Activated T-helper 17 cell treated with anti-CD3 and anti-CD28 coated beads, Interleukin-2, amount 50 U/mL, for 72 hours (primary cell): ENCODE data around the gene FLT4. TPM values are rescaled to one million over a fixed set of nuclear protein-coding genes. Genes with fewer than 3 reads are reported as not detected.
A peak's percentile ranks its signal among the peaks of the same experiment; 100 is the strongest.
"Not testable (repeated sequence)": the region's sequence is repeated elsewhere in the genome, so short reads cannot be mapped to it uniquely, and the experiment has no call there.

Experiments
- ATAC-seq: fragments of 150-1000 bp; cut with Tn5 transposase; replicated peaks from 2 replicates; pipeline ENCODE4 v1.10.0; 2021; ENCODE audit warnings: mild to moderate bottlenecking, moderate library complexity
- H3K27ac Mint-ChIP-seq: one replicate; pipeline ENCODE4 v1.8.0; 2022; ENCODE audit warnings: mixed read lengths
- H3K27me3 Mint-ChIP-seq: one replicate; pipeline ENCODE4 v1.8.0; 2022; ENCODE audit warnings: mixed read lengths
- H3K36me3 Mint-ChIP-seq: one replicate; pipeline ENCODE4 v1.8.0; 2022; ENCODE audit warnings: low read depth, mild to moderate bottlenecking, mixed read lengths
- H3K4me1 Mint-ChIP-seq: one replicate; pipeline ENCODE4 v1.8.0; 2022; ENCODE audit warnings: mixed read lengths
- H3K4me3 Mint-ChIP-seq: one replicate; pipeline ENCODE4 v1.8.0; 2022; ENCODE audit warnings: mild to moderate bottlenecking, mixed read lengths
- H3K9me3 Mint-ChIP-seq: one replicate; pipeline ENCODE4 v1.8.0; 2022; ENCODE audit warnings: mixed read lengths
- total RNA-seq, 2 donors: library from RNA; stranded (reverse); gene quantifications; one replicate each; pipeline ENCODE4 v1.2.3, GENCODE V29; 2022

The FLT4 gene
- total RNA-seq, 2 donors from 2014 or later = 0.34 to 0.56 TPM

GRCh38 chr5:180678319-180678718 is 28.9 kb upstream of the FLT4 start:
- H3K36me3 Mint-ChIP-seq, H3K4me3 Mint-ChIP-seq, ATAC-seq, H3K4me1 Mint-ChIP-seq, H3K9me3 Mint-ChIP-seq, H3K27ac Mint-ChIP-seq: not testable (repeated sequence)
- H3K27me3 Mint-ChIP-seq = peaks cover 19% of the 10 kb centered on the region

- Mint-ChIP-seq H3K4me1 (peaks cover 4% of the 10 kb centered on the region), H3K4me3 (no peak overlapping the region), H3K9me3 (no peaks in the 10 kb centered on the region), H3K36me3 (no peaks in the 10 kb centered on the region), H3K27ac (no peak overlapping the region), H3K27me3 (peaks cover 18% of the 10 kb centered on the region)
- ATAC-seq = no peak
These were observed 25.7 kb upstream of the FLT4 start for GRCh38 chr5:180675036-180675635.

DNA sequence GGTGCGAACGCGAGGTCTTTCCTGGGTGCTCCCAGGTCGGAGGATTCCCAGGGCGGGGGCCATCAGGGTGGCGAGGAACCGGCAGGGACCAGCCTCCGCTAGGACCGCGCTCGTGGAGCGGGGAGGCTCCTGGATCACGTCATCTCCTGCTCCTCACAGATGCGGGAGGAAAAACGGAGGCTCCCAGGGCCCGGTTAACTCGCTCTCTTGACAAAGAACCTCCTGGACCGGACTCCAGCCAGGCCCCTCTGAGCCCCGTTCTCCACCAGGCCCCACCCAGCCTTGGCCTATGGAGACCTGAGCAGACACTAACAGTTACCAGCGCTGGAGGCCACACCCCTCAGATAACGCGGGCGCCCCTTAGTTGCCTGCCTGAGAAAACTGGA is 24.7 kb upstream of the FLT4 start:
- not testable (repeated sequence) for H3K9me3 Mint-ChIP-seq, H3K4me1 Mint-ChIP-seq, ATAC-seq, H3K36me3 Mint-ChIP-seq, H3K4me3 Mint-ChIP-seq, H3K27ac Mint-ChIP-seq
- H3K27me3 Mint-ChIP-seq = peaks cover 13% of the 10 kb centered on the region

- no peak for ATAC-seq
These were observed 24.1 kb upstream of the FLT4 start for GRCh38 chr5:180673371-180674089.

GRCh38 chr5:180671958-180672524 is 22.6 kb upstream of the FLT4 start:
- H3K9me3 Mint-ChIP-seq, H3K4me1 Mint-ChIP-seq, H3K4me3 Mint-ChIP-seq, H3K27ac Mint-ChIP-seq, H3K36me3 Mint-ChIP-seq, H3K27me3 Mint-ChIP-seq, ATAC-seq: not testable (repeated sequence)

More at GRCh38 chr5:180673371-180674089, 24.1 kb upstream of the FLT4 start:
- H3K4me3 Mint-ChIP-seq = no peak overlapping the region
- H3K27me3 Mint-ChIP-seq = peaks cover 13% of the 10 kb centered on the region
- no peaks in the 10 kb centered on the region for H3K36me3 Mint-ChIP-seq
- H3K9me3 Mint-ChIP-seq = no peaks in the 10 kb centered on the region
- no peak overlapping the region for H3K27ac Mint-ChIP-seq
- peaks cover 4% of the 10 kb centered on the region for H3K4me1 Mint-ChIP-seq

DNA sequence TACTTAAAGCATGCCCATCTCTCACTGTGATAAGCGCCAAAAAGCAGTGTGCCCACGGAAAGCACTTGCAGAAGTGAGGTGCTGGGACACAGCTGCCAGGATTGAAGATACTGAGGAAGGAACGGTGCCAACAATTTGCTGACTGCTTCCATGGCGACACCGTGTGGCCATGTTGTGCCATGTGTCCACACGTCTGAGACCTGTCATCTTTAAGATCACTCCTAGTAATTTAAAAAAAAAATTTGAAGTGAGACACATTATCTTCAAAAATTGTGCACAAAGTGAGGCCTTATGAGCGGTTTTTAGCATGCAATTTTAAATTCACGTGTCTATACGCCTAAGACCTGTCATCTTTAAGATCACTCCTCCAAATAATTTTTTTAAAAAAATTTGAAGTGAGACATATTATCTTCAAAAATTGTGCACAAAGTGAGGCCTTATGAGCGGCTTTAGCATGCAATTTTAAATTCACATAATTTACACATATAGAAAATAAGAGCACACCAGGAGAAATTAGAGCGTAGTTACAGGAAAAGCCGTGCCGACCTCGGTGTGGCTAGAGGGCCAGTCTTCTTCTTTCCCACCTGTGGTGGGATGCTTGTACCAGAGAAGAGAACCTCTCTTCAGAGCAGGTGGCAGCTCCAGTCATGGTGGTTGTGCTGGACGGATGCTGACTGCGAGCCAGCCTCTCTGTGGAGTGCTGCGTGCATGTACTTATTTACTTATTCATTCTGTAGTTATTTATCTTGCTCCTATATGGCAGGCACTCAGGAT is 21.4 kb upstream of the FLT4 start:
- H3K4me3 Mint-ChIP-seq = peak overlapping the region; percentile 22

GRCh38 chr5:180670157-180670556 is 20.8 kb upstream of the FLT4 start:
- Mint-ChIP-seq H3K27me3 (peaks cover 10% of the 10 kb centered on the region), H3K27ac (no peak overlapping the region), H3K36me3 (no peaks in the 10 kb centered on the region), H3K4me3 (peak overlapping the region; percentile 22), H3K9me3 (no peaks in the 10 kb centered on the region), H3K4me1 (peaks cover 4% of the 10 kb centered on the region)
- ATAC-seq = no peak

More for the DNA sequence above, 21.4 kb upstream of the FLT4 start:
- Mint-ChIP-seq H3K27me3 (peaks cover 10% of the 10 kb centered on the region), H3K4me1 (peaks cover 4% of the 10 kb centered on the region), H3K36me3 (no peaks in the 10 kb centered on the region), H3K9me3 (no peaks in the 10 kb centered on the region), H3K27ac (no peak overlapping the region)
- peak; percentile 47 for ATAC-seq

DNA sequence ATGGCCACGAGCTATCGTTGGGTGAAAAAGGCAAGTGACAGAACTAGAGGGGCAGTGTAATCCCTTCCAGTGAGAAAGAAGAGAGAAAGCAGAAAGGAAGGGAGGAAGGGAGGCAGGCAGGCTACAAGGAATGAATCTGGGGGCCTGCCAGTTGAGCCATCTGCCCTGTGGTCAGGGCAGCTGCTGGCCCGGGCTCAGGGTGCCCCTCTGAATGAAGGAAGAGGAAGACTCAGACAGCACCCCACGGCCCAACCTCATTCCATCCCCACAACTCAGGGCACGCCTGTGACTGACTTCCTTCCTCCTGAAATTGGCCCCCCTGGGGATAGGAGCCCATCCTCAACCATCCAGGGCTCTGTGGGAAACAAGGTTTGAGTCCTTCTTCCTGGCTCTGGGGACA is 20.3 kb upstream of the FLT4 start:
- Mint-ChIP-seq H3K4me1 (peaks cover 4% of the 10 kb centered on the region), H3K9me3 (no peaks in the 10 kb centered on the region), H3K27ac (no peak overlapping the region), H3K4me3 (no peak overlapping the region), H3K27me3 (peaks cover 7% of the 10 kb centered on the region), H3K36me3 (no peaks in the 10 kb centered on the region)
- no peak for ATAC-seq

DNA sequence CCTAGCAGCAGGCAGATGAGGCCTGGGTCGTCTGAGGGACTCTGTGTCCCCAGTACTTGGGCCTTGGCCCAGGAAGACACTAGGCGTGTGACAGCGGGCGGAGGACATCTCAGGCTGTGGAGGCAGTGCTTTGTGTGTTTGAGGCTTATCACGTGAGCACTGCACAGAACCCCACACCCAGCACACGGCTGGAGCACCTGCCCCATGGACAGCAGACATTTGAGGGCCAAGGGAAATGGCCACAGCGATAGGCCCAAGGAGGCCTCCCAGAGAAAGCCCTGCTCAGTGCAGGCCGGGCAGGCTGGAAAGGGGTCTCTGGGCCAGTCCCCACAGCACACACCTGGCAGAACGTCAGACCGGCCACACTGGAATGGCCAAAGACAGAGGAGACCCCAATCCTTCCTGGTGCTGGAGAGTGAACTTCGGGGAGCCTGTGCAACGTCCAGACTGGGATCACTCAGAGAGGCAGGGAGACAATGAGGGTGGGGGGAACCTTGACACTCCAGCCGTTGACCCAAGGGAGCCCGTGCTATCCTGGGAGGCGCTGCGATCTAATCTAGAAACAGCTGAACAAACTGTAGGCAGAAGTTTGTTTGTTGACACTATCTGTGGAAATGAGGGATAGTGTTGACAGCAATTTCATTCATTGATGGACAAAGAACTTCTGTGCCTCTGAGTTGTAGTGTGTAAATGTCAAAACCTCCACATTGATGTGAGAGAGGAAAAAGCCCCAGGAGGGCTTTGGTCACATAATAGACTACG is 19.6 kb upstream of the FLT4 start:
- no peak overlapping the region for H3K27ac Mint-ChIP-seq
- no peaks in the 10 kb centered on the region for H3K9me3 Mint-ChIP-seq
- no peak overlapping the region for H3K4me3 Mint-ChIP-seq
- peaks cover 6% of the 10 kb centered on the region for H3K27me3 Mint-ChIP-seq
- H3K4me1 Mint-ChIP-seq = peaks cover 4% of the 10 kb centered on the region
- H3K36me3 Mint-ChIP-seq = no peaks in the 10 kb centered on the region
- no peak for ATAC-seq

- no peak for ATAC-seq
- no peaks in the 10 kb centered on the region for H3K36me3 Mint-ChIP-seq
- H3K9me3 Mint-ChIP-seq = no peaks in the 10 kb centered on the region
- peaks cover 11% of the 10 kb centered on the region for H3K27me3 Mint-ChIP-seq
- peaks cover 4% of the 10 kb centered on the region for H3K4me1 Mint-ChIP-seq
- H3K27ac Mint-ChIP-seq = no peak overlapping the region
- no peak overlapping the region for H3K4me3 Mint-ChIP-seq
These were observed 17.4 kb upstream of the FLT4 start for GRCh38 chr5:180666812-180667211.

- peaks cover 4% of the 10 kb centered on the region for H3K4me1 Mint-ChIP-seq
- H3K27me3 Mint-ChIP-seq = peaks cover 19% of the 10 kb centered on the region
- no peaks in the 10 kb centered on the region for H3K9me3 Mint-ChIP-seq
- no peak overlapping the region for H3K4me3 Mint-ChIP-seq
- H3K36me3 Mint-ChIP-seq = no peaks in the 10 kb centered on the region
- H3K27ac Mint-ChIP-seq = no peak overlapping the region
- no peak for ATAC-seq
These were observed 16.4 kb upstream of the FLT4 start for GRCh38 chr5:180665682-180666404.

DNA sequence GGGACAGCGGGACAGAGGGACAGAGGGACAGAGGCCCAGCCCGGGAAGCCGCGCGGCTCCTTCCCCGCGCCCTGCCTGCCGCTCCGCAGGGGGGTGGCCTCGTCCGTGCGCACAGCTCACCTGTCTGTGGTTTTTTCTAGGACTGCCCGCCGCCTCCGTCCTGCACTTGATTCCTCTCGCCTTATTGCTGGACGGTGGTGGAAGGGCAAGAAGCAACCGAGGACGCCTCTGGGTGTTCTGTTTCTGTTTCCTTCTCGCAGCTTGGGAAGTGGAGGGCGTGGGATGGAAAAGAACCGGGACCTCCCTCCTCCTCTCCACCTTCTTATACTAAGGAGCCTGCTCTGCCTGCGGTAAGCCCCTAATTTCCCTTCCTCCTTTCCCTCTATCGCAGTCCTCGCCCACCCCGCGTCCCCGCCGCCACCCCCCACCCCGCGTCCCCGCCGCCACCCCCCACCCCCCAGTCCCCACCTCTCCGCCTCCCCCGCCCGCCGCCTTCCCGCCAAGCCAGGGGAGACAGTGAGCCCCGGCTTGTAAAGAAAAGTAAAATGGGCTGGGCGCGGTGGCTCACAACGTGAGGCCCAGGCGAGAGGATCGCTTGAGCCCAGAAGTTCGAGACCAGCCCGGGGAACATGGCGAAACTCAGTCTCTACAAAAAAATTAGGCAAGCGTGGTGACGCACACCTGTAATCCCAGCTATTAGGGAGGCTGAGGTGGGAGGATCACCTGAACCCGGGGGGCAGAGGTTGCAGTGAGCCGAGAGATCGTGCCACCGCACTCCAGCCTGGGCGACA is 9.6 kb upstream of the FLT4 start:
- H3K4me3 Mint-ChIP-seq = no peak overlapping the region
- H3K27me3 Mint-ChIP-seq = peaks cover 47% of the 10 kb centered on the region
- no peaks in the 10 kb centered on the region for H3K36me3 Mint-ChIP-seq
- ATAC-seq = no peak
- no peaks in the 10 kb centered on the region for H3K9me3 Mint-ChIP-seq
- H3K4me1 Mint-ChIP-seq = no peaks in the 10 kb centered on the region
- no peak overlapping the region for H3K27ac Mint-ChIP-seq

- ATAC-seq, H3K4me3 Mint-ChIP-seq, H3K27ac Mint-ChIP-seq, H3K9me3 Mint-ChIP-seq, H3K36me3 Mint-ChIP-seq, H3K4me1 Mint-ChIP-seq: not testable (repeated sequence)
- H3K27me3 Mint-ChIP-seq = peaks cover 51% of the 10 kb centered on the region
These were observed 5.8 kb upstream of the FLT4 start for GRCh38 chr5:180655243-180655642.
